ENCODE data around the gene AUTS2. TPM values are rescaled to one million over a fixed set of nuclear protein-coding genes. Genes with fewer than 3 reads are reported as not detected.

The AUTS2 gene
- total and polyA plus RNA-seq, 10 of the 15 experiments (the other 5 are each of a cell fraction or from before 2014, with no cell fraction given), result 6.4 to 55.6 (median 21.6) TPM

DNA sequence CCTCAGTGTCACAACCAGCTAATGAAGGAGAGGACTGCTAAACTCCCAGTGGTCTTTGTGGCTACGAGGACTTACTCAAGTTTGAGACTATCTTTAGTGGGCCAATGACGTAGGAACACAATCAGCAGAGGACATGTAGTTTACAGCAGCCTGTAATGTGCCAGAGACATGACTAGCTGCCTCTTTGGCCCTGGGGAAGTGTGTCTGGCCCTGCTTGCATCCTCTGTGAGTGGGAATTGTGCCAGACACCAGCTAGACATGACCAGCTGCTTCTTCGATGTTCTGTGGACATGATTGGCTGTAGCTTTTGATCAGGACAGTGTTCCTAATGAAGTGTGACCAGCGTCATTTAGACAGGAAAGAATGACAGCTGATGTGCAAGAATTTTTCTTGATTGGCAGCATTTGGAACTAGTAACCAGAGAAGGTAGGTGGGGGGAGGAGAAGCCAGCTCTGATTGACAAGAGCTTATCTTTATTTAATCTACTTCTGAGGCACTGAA, 141.7 kb downstream of the AUTS2 start (continued):
- TF ChIP-seq ESRRA (IDR thresholded peaks at IDR 0.05; ENCODE audit: low read length) (no peak), SMC3 (IDR thresholded peaks at IDR 0.05; ENCODE audit: borderline replicate concordance, low read length) (peak; percentile 2; the same call in 1 of the 2 replicates), TBL1XR1 (IDR thresholded peaks at IDR 0.05; ENCODE audit: low read depth, low read length) (no peak)

DNA sequence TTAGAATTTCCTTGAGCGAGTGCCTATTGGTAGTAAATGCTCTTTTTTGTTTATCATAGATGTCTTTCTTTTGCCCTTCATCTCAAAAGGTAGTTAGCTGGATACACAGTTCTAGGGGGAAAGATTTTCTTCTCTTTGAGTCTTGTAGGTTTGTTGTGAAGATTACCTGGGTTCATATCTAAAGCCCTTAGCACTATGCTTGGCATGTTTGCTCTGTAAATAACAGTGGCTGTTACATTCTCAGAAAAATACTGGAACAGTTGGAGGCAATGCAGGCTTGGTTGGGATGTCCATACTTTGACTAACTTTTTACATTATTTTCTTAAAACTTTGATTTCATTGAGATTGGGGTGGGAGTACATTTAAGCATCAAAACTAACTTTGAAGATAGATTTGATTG, 144.0 kb downstream of the AUTS2 start:
- DNase-seq (ENCODE audit: low read depth, low spot score) (no peak), ATAC-seq (no peak), FAIRE-seq (no peak)
- no peaks in the 10 kb centered on the region for H3K27me3 ChIP-seq (replicated peaks in 1 of 2; ENCODE audit: control insufficient read depth in 2 of 2, insufficient read depth in 2 of 2, low read length in 1 of 2)
- no peak overlapping the region for H3K27ac ChIP-seq (ENCODE audit: control insufficient read depth, insufficient read depth)
- ChIA-PET SMC1A (ENCODE audit: uncharacterized antibody, unreplicated experiment) (interaction anchor here (1.0 to 1.8 kb wide), 2 partner anchors 16 to 34 kb away, joined by 3 to 4 read pairs; no protein-coding TSS in a partner anchor), CTCF (no interaction called here), RAD21 (ENCODE audit: unreplicated experiment) (no interaction called here), POLR2A (no interaction called here)
- no peak overlapping the region for H2AFZ ChIP-seq (ENCODE audit: control insufficient read depth, low read depth, low read length)
- H4K20me1 ChIP-seq (ENCODE audit: control insufficient read depth, insufficient read depth), result peaks cover 2% of the 10 kb centered on the region; the same call in 1 of the 2 replicates
- H3K36me3 ChIP-seq (ENCODE audit: control insufficient read depth in 2 of 2, insufficient read depth in 2 of 2, low read length in 1 of 2), result no peaks in the 10 kb centered on the region
- no peak overlapping the region for H3K4me2 ChIP-seq (ENCODE audit: control insufficient read depth, insufficient read depth)
- H3K9me3 ChIP-seq (replicated peaks; ENCODE audit: control insufficient read depth, insufficient read depth, low read length), result no peaks in the 10 kb centered on the region; the same call in 2 of the 3 replicates
- no peak for TF ChIP-seq SREBF1 (IDR thresholded peaks at IDR 0.05; ENCODE audit: low read length)
- no peak overlapping the region for H3K4me3 ChIP-seq
- 100% methylated on average over 1 of the region's 1 CpG for WGBS (ENCODE audit: insufficient coverage, insufficient replicate concordance, low lambda C conversion rate, missing lambda C conversion rate)
- BruUV-seq (replicated peaks), result no TSS peak
- no peak overlapping the region for H3K9ac ChIP-seq (ENCODE audit: control insufficient read depth, insufficient read depth, low read length)
- H3K4me1 ChIP-seq (ENCODE audit: control insufficient read depth, insufficient read depth, low read length), result peaks cover 32% of the 10 kb centered on the region
- peaks cover 2% of the 10 kb centered on the region; the same call in 1 of the 2 replicates for H3K79me2 ChIP-seq (ENCODE audit: control insufficient read depth, insufficient read depth, low read length)
- intact Hi-C loops (cut with micrococcal nuclease; ENCODE audit: unreplicated experiment) (no loop called here), in situ Hi-C loops (cut with MboI) (no loop called here)

DNA sequence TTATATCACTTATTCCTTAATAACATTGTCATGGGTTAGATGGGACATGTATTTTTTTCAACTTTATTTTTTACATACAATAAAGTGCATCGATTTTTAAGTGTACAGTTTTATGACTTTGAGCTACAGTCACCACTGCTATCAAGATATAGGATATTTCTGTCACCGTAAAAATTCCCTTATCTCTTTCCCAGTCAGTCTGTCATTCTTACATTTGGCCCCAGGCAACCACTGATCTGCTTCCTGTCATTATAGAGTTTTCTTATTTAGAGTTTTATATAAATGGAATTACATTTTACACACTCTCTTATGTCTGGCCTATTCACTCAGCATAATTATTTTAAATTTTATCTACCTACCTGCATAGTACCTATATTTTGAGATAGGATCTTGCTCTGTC, 145.2 kb downstream of the AUTS2 start:
- no peaks in the 10 kb centered on the region for H4K20me1 ChIP-seq (ENCODE audit: control insufficient read depth, insufficient read depth)
- CTCF ChIA-PET, result interaction anchor here (0.6 to 1.3 kb wide), 2 partner anchors 36 to 304 kb away, joined by 3 to 4 read pairs; no protein-coding TSS in a partner anchor
- H3K27me3 ChIP-seq (replicated peaks in 1 of 2; ENCODE audit: control insufficient read depth in 2 of 2, insufficient read depth in 2 of 2, low read length in 1 of 2), result no peaks in the 10 kb centered on the region
- no peaks in the 10 kb centered on the region for H3K36me3 ChIP-seq (ENCODE audit: control insufficient read depth in 2 of 2, insufficient read depth in 2 of 2, low read length in 1 of 2)
- intact Hi-C loops (cut with micrococcal nuclease; ENCODE audit: unreplicated experiment) (no loop called here), in situ Hi-C loops (cut with MboI) (no loop called here)
- no peak overlapping the region for H3K4me3 ChIP-seq
- SMC1A ChIA-PET (ENCODE audit: uncharacterized antibody, unreplicated experiment), result interaction anchor here (0.5 to 1.8 kb wide), 15 partner anchors 11 to 540 kb away, joined by 3 to 6 read pairs (median 3); no protein-coding TSS in a partner anchor
- RAD21 ChIA-PET (ENCODE audit: unreplicated experiment), result interaction anchor here (0.6 kb wide), 1 partner anchor 29 kb away, joined by 3 read pairs; no protein-coding TSS in a partner anchor
- POLR2A ChIA-PET, result interaction anchor here (0.6 kb wide), 1 partner anchor 209 kb away, joined by 3 read pairs; no protein-coding TSS in a partner anchor
- 29% methylated on average over 2 of the region's 2 CpGs for WGBS (ENCODE audit: insufficient coverage, insufficient replicate concordance, low lambda C conversion rate, missing lambda C conversion rate)
- H3K9me3 ChIP-seq (replicated peaks; ENCODE audit: control insufficient read depth, insufficient read depth, low read length), result no peaks in the 10 kb centered on the region; the same call in 2 of the 3 replicates
- peaks cover 2% of the 10 kb centered on the region; the same call in 1 of the 2 replicates for H3K79me2 ChIP-seq (ENCODE audit: control insufficient read depth, insufficient read depth, low read length)
- DNase-seq (ENCODE audit: low read depth, low spot score) (no peak), FAIRE-seq (no peak), ATAC-seq (no peak)
- H3K4me1 ChIP-seq (ENCODE audit: control insufficient read depth, insufficient read depth, low read length), result peaks cover 20% of the 10 kb centered on the region
- H3K9ac ChIP-seq (ENCODE audit: control insufficient read depth, insufficient read depth, low read length), result no peak overlapping the region
- no peak overlapping the region for H3K4me2 ChIP-seq (ENCODE audit: control insufficient read depth, insufficient read depth)
- H2AFZ ChIP-seq (ENCODE audit: control insufficient read depth, low read depth, low read length), result no peak overlapping the region
- no TSS peak for BruUV-seq (replicated peaks)
- TF ChIP-seq CREM (IDR thresholded peaks at IDR 0.05; ENCODE audit: low read depth), result no peak
- TF ChIP-seq PRDM15 (CRISPR knock-in tag; IDR thresholded peaks at IDR 0.05), result no peak
- TF ChIP-seq CBX3 (IDR thresholded peaks at IDR 0.05; ENCODE audit: borderline replicate concordance, low read depth), result no peak
- TF ChIP-seq ATF7 (IDR thresholded peaks at IDR 0.05; ENCODE audit: low read depth), result no peak
- TF ChIP-seq, protein P1, sequence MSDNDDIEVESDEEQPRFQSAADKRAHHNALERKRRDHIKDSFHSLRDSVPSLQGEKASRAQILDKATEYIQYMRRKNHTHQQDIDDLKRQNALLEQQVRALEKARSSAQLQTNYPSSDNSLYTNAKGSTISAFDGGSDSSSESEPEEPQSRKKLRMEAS (IDR thresholded peaks at IDR 0.05; ENCODE audit: low read depth, low read length), result no peak
- H3K27ac ChIP-seq (ENCODE audit: control insufficient read depth, insufficient read depth), result no peak overlapping the region

Data from GM12878 (cell line).